Neural progenitor cell (in vitro differentiated cells): ENCODE data around the gene SULT4A1. TPM values are rescaled to one million over a fixed set of nuclear protein-coding genes. Genes with fewer than 3 reads are reported as not detected.

Experiments
- DNase-seq: peaks from one replicate; pipeline ENCODE4 v3.0.0-alpha.2; 2016; ENCODE audit warnings: low spot score
- H2AFZ ChIP-seq: fragments of 200-600 bp; sonication (generic); replicated peaks from 2 replicates; pipeline ENCODE4 v1.6.1; 2016; ENCODE audit warnings: antibody characterized with exemption
- H3F3A ChIP-seq: fragments of 200-600 bp; sonication (generic); 2 replicates; pipeline ENCODE4 v1.6.1; 2016; ENCODE audit warnings: antibody characterized with exemption, low read depth
- H3K27ac ChIP-seq: fragments of 200-600 bp; sonication (generic); 2 replicates; pipeline ENCODE4 v1.5.1; 2016; ENCODE audit warnings: mild to moderate bottlenecking
- H3K27me3 ChIP-seq: fragments of 200-600 bp; sonication (generic); 2 replicates; pipeline ENCODE4 v1.6.1; 2016; ENCODE audit warnings: mild to moderate bottlenecking, moderate library complexity
- H3K36me3 ChIP-seq: fragments of 200-600 bp; sonication (generic); 2 replicates; pipeline ENCODE4 v1.5.1; 2016
- H3K4me1 ChIP-seq: fragments of 200-600 bp; sonication (generic); 2 replicates; pipeline ENCODE4 v1.6.1; 2016; ENCODE audit warnings: mixed run types
- H3K4me2 ChIP-seq: fragments of 200-600 bp; sonication (generic); 2 replicates; pipeline ENCODE4 v1.6.1; 2016
- H3K4me3 ChIP-seq: fragments of 200-600 bp; sonication (generic); 2 replicates; pipeline ENCODE4 v1.5.1; 2016
- H3K79me2 ChIP-seq: fragments of 200-600 bp; sonication (generic); 2 replicates; pipeline ENCODE4 v1.6.1; 2016; ENCODE audit warnings: low read depth
- H3K9ac ChIP-seq: fragments of 200-600 bp; sonication (generic); 2 replicates; pipeline ENCODE4 v1.6.1; 2016
- H3K9me3 ChIP-seq: fragments of 200-600 bp; sonication (generic); 2 replicates; pipeline ENCODE4 v1.5.1; 2016; ENCODE audit warnings: low read depth
- H4K20me1 ChIP-seq: fragments of 200-600 bp; sonication (generic); 2 replicates; pipeline ENCODE4 v1.6.1; 2016; ENCODE audit warnings: low read depth
- H3K27ac Mint-ChIP-seq: 3 replicates; pipeline ENCODE4 v1.8.0; 2021; ENCODE audit warnings: mixed read lengths
- H3K27me3 Mint-ChIP-seq: 2 replicates; pipeline ENCODE4 v1.8.0; 2022; ENCODE audit warnings: low read depth, mild to moderate bottlenecking, inconsistent platforms, moderate library complexity, mixed read lengths; ENCODE audit not compliant: insufficient read depth
- H3K36me3 Mint-ChIP-seq: 3 replicates; pipeline ENCODE4 v1.8.0; 2021; ENCODE audit warnings: mixed read lengths
- H3K4me1 Mint-ChIP-seq: 3 replicates; pipeline ENCODE4 v1.8.0; 2021; ENCODE audit warnings: mixed read lengths
- H3K4me3 Mint-ChIP-seq: 3 replicates; pipeline ENCODE4 v1.8.0; 2021; ENCODE audit warnings: mild to moderate bottlenecking, moderate library complexity, mixed read lengths
- H3K9me3 Mint-ChIP-seq: 3 replicates; pipeline ENCODE4 v1.8.0; 2020; ENCODE audit warnings: mixed read lengths
- CTCF ChIP-seq: fragments of 200-600 bp; sonication (generic); IDR thresholded peaks from 2 replicates; pipeline ENCODE4 v1.5.1; 2017; ENCODE audit warnings: antibody characterized with exemption, mild to moderate bottlenecking
- EZH2 ChIP-seq: fragments of 200-600 bp; sonication (generic); IDR thresholded peaks from 2 replicates; pipeline ENCODE4 v1.6.1; 2017; ENCODE audit warnings: antibody characterized with exemption, mild to moderate bottlenecking, moderate library complexity
- EZH2phosphoT487 ChIP-seq: fragments of 200-600 bp; sonication (generic); IDR thresholded peaks from 2 replicates; pipeline ENCODE4 v1.6.1; 2017; ENCODE audit warnings: antibody characterized with exemption
- total RNA-seq: library from RNA; depleted of rRNA; stranded (reverse); fragments of >200 nt; gene quantifications from 2 replicates; pipeline ENCODE4 v1.2.3, GENCODE V29; 2015; ENCODE audit warnings: low replicate concordance

The SULT4A1 gene
- total RNA-seq, 1 donor from 2014 or later = 14.2 TPM

- no peak overlapping the region for H3K4me2 ChIP-seq
- H3K4me1 ChIP-seq = peaks cover 6% of the 10 kb centered on the region
- Mint-ChIP-seq H3K27me3 (peaks cover 6% of the 10 kb centered on the region), H3K27ac (no peak overlapping the region), H3K9me3 (no peaks in the 10 kb centered on the region), H3K36me3 (no peaks in the 10 kb centered on the region), H3K4me3 (no peak overlapping the region), H3K4me1 (peaks cover 12% of the 10 kb centered on the region)
- H3K27ac ChIP-seq = no peak overlapping the region
- TF ChIP-seq EZH2 (no peak), CTCF (no peak), EZH2phosphoT487 (no peak)
- DNase-seq = no peak
- H3K4me3 ChIP-seq = no peak overlapping the region
- no peaks in the 10 kb centered on the region for H3K27me3 ChIP-seq
- peaks cover 92% of the 10 kb centered on the region for H4K20me1 ChIP-seq
- H3K36me3 ChIP-seq = no peaks in the 10 kb centered on the region
- no peaks in the 10 kb centered on the region for H3K9me3 ChIP-seq
- H3K9ac ChIP-seq = no peak overlapping the region
- H3K79me2 ChIP-seq = peaks cover 40% of the 10 kb centered on the region
- H3F3A ChIP-seq = no peaks in the 10 kb centered on the region
- no peak overlapping the region for H2AFZ ChIP-seq
These were observed 14.7 kb downstream of the SULT4A1 start for GRCh38 chr22:43847376-43848289.

- Histone ChIP-seq H4K20me1 (peaks cover 92% of the 10 kb centered on the region), H3K4me3 (no peak overlapping the region), H3K9me3 (no peaks in the 10 kb centered on the region), H2AFZ (no peak overlapping the region), H3F3A (no peaks in the 10 kb centered on the region), H3K27ac (no peak overlapping the region), H3K4me2 (no peak overlapping the region), H3K27me3 (no peaks in the 10 kb centered on the region), H3K9ac (no peak overlapping the region), H3K4me1 (peaks cover 6% of the 10 kb centered on the region), H3K79me2 (peaks cover 38% of the 10 kb centered on the region), H3K36me3 (no peaks in the 10 kb centered on the region)
- Mint-ChIP-seq H3K27me3 (peaks cover 6% of the 10 kb centered on the region), H3K27ac (no peak overlapping the region), H3K36me3 (no peaks in the 10 kb centered on the region), H3K4me3 (no peak overlapping the region), H3K4me1 (peaks cover 12% of the 10 kb centered on the region), H3K9me3 (no peaks in the 10 kb centered on the region)
- DNase-seq = no peak
- TF ChIP-seq EZH2 (no peak), CTCF (no peak), EZH2phosphoT487 (no peak)
These were observed 15.3 kb downstream of the SULT4A1 start for GRCh38 chr22:43846966-43847365.

GRCh38 chr22:43845981-43846380 lies 16.3 kb downstream of the SULT4A1 start:
- H3K27me3 ChIP-seq = no peaks in the 10 kb centered on the region
- TF ChIP-seq EZH2 (no peak), CTCF (no peak), EZH2phosphoT487 (no peak)
- H3K9me3 ChIP-seq = no peaks in the 10 kb centered on the region
- H3K9me3 Mint-ChIP-seq = no peaks in the 10 kb centered on the region
- peaks cover 87% of the 10 kb centered on the region for H4K20me1 ChIP-seq
- no peak overlapping the region for H3K27ac ChIP-seq
- H3K27ac Mint-ChIP-seq = no peak overlapping the region
- H3K4me1 Mint-ChIP-seq = peaks cover 8% of the 10 kb centered on the region
- H3K36me3 Mint-ChIP-seq = no peaks in the 10 kb centered on the region
- H3K4me3 ChIP-seq = no peak overlapping the region
- DNase-seq = no peak
- peaks cover 6% of the 10 kb centered on the region for H3K4me1 ChIP-seq
- no peak overlapping the region for H2AFZ ChIP-seq
- peaks cover 6% of the 10 kb centered on the region for H3K27me3 Mint-ChIP-seq
- no peak overlapping the region for H3K9ac ChIP-seq
- no peak overlapping the region for H3K4me3 Mint-ChIP-seq
- no peaks in the 10 kb centered on the region for H3K36me3 ChIP-seq
- no peaks in the 10 kb centered on the region for H3F3A ChIP-seq
- peaks cover 38% of the 10 kb centered on the region for H3K79me2 ChIP-seq
- H3K4me2 ChIP-seq = no peak overlapping the region
